GM23248 (cell line): ENCODE results near the gene SMCO4. TPM values are rescaled to one million over a fixed set of nuclear protein-coding genes. Genes with fewer than 3 reads are reported as not detected.

Experiments used
- DNase-seq: peaks from one replicate; pipeline ENCODE4 v3.0.0-alpha.2; 2015
- H2AFZ ChIP-seq: fragments of 200-600 bp; sonication (generic); 2 replicates; pipeline ENCODE4 v1.6.1; 2016; ENCODE audit warnings: antibody characterized with exemption
- H3F3A ChIP-seq: fragments of 200-600 bp; sonication (generic); 2 replicates; pipeline ENCODE4 v1.6.1; 2016; ENCODE audit warnings: mild to moderate bottlenecking, antibody characterized with exemption, mixed run types; ENCODE audit not compliant: insufficient read depth
- H3K27ac ChIP-seq: fragments of 200-600 bp; sonication (generic); 2 replicates; pipeline ENCODE4 v1.5.1; 2016; ENCODE audit warnings: mild to moderate bottlenecking
- H3K27me3 ChIP-seq: fragments of 200-600 bp; sonication (generic); replicated peaks from 2 replicates; pipeline ENCODE4 v1.6.1; 2016; ENCODE audit warnings: mild to moderate bottlenecking; ENCODE audit not compliant: insufficient read depth
- H3K36me3 ChIP-seq: fragments of 200-600 bp; sonication (generic); 2 replicates; pipeline ENCODE4 v1.6.1; 2016; ENCODE audit warnings: low read depth, mild to moderate bottlenecking
- H3K4me1 ChIP-seq: fragments of 200-600 bp; sonication (generic); 2 replicates; pipeline ENCODE4 v1.6.1; 2016; ENCODE audit warnings: mild to moderate bottlenecking; ENCODE audit not compliant: insufficient read depth
- H3K4me2 ChIP-seq: fragments of 200-600 bp; sonication (generic); one replicate; pipeline ENCODE4 v1.6.1; 2016; ENCODE audit warnings: mild to moderate bottlenecking; ENCODE audit not compliant: unreplicated experiment
- H3K4me3 ChIP-seq: fragments of 200-600 bp; sonication (generic); 2 replicates; pipeline ENCODE4 v1.5.1; 2016; ENCODE audit warnings: mild to moderate bottlenecking
- H3K79me2 ChIP-seq: fragments of 200-600 bp; sonication (generic); 2 replicates; pipeline ENCODE4 v1.6.1; 2016; ENCODE audit warnings: mild to moderate bottlenecking; ENCODE audit not compliant: insufficient read depth
- H3K9ac ChIP-seq: fragments of 200-600 bp; sonication (generic); 2 replicates; pipeline ENCODE4 v1.6.1; 2016; ENCODE audit warnings: mild to moderate bottlenecking
- H3K9me2 ChIP-seq: fragments of 200-600 bp; sonication (generic); 2 replicates; pipeline ENCODE4 v1.6.1; 2016; ENCODE audit warnings: mixed run types, mild to moderate bottlenecking, moderate library complexity; ENCODE audit not compliant: insufficient read depth
- H3K9me3 ChIP-seq: fragments of 200-600 bp; sonication (generic); one replicate; pipeline ENCODE4 v1.6.1; 2017; ENCODE audit warnings: low read depth
- H4K20me1 ChIP-seq: fragments of 200-600 bp; sonication (generic); 2 replicates; pipeline ENCODE4 v1.6.0; 2016; ENCODE audit not compliant: insufficient read depth
- EZH2 ChIP-seq: fragments of 200-600 bp; sonication (generic); IDR thresholded peaks from 2 replicates; pipeline ENCODE4 v1.6.1; 2018; ENCODE audit warnings: antibody characterized with exemption, mild to moderate bottlenecking; ENCODE audit not compliant: insufficient read depth, poor library complexity, severe bottlenecking
- EZH2phosphoT487 ChIP-seq: fragments of 200-600 bp; sonication (generic); IDR thresholded peaks from 2 replicates; pipeline ENCODE4 v1.6.1; 2018; ENCODE audit warnings: antibody characterized with exemption, moderate library complexity, mild to moderate bottlenecking, low read depth; ENCODE audit not compliant: insufficient read depth
- WGBS, 2 experiments: methylation state at CpG; one replicate each; pipeline ENCODE4 v1.1.6; 2015 to 2017; ENCODE audit warnings: low lambda C conversion rate in 2 of 2, low coverage in 1 of 2; ENCODE audit errors: missing lambda C conversion rate in 2 of 2; 5-methylcytosine and 5-hydroxymethylcytosine counted together
- in situ Hi-C: fragments of 300-500 bp; cut with MboI; formaldehyde crosslinking; loops from 2 replicates; pipeline ENCODE4 v1.15.0; 2020
- polyA plus RNA-seq: library from polyadenylated mRNA; unstranded; fragments of >200 nt; fragmentation: Nextera tagmentation; extraction: Ambion mirVana; gene quantifications from 2 replicates; pipeline ENCODE4 v1.2.1, GENCODE V29; 2016
- total RNA-seq: library from RNA; depleted of rRNA; stranded (reverse); fragments of >200 nt; shearing (Covaris generic); gene quantifications from 2 replicates; pipeline ENCODE4 v1.2.3, GENCODE V29; 2014

Gene SMCO4
- total and polyA plus RNA-seq, 2 experiments from 2014 or later, result 12.9 to 21.1 TPM

DNA sequence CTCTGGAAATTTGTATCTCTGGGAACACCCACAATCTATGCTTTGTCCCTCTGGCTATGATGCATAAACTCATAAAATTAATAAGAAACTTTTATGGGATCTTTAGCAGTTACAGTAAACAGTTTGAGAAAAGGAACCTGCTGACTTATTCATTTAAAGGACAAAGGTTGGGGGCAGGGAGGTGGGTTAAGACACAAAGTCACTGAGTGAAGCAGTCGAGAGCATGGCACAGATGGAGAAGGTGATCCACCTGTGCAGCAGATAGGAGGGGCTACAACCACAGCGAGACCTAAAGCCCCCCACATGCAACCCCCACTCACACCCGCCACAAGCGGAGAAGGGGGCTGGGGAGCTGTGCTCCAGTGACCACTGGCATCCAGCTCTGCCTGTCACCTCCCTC lies 45.0 kb downstream of the SMCO4 start:
- H3K27ac ChIP-seq, result no peak overlapping the region
- no peak overlapping the region for H2AFZ ChIP-seq
- H3K36me3 ChIP-seq, result no peaks in the 10 kb centered on the region
- no peaks in the 10 kb centered on the region for H3K27me3 ChIP-seq
- no peak overlapping the region for H3K4me2 ChIP-seq
- H3F3A ChIP-seq, result no peaks in the 10 kb centered on the region
- in situ Hi-C loops, result no loop called here
- WGBS, 2 experiments, result 74 to 77% methylated on average over 4 of the region's 4 CpGs
- no peaks in the 10 kb centered on the region for H3K9me2 ChIP-seq
- H3K4me3 ChIP-seq, result no peak overlapping the region
- no peaks in the 10 kb centered on the region for H3K9me3 ChIP-seq
- H3K9ac ChIP-seq, result no peak overlapping the region
- no peaks in the 10 kb centered on the region for H4K20me1 ChIP-seq
- no peaks in the 10 kb centered on the region for H3K79me2 ChIP-seq
- no peak for DNase-seq
- no peak for TF ChIP-seq EZH2
- no peak for TF ChIP-seq EZH2phosphoT487
- no peaks in the 10 kb centered on the region for H3K4me1 ChIP-seq

DNA sequence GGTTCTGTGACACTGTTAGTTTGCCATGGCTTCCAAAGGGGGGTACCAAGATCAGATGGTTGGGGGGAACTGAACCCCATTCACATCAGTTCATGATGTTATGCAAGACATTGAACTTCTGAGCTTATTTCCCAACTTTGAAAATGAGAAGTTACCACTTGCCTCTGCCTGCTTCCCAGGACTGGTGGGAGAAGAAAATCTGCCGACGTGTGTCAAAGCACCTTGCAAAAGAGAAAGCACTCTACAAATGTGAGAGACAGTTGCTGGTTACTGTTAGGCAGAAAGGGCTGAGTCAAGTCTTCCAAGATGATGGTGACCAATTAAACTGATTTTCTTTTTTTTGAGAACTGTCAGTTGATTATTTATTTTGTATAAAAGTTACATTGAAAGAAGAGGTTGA lies 45.6 kb downstream of the SMCO4 start:
- Histone ChIP-seq H3K4me2 (no peak overlapping the region), H3K4me3 (no peak overlapping the region), H3K27ac (no peak overlapping the region), H4K20me1 (no peaks in the 10 kb centered on the region), H2AFZ (no peak overlapping the region), H3K9ac (no peak overlapping the region), H3K4me1 (no peaks in the 10 kb centered on the region), H3K9me2 (no peaks in the 10 kb centered on the region), H3K9me3 (no peaks in the 10 kb centered on the region), H3K27me3 (no peaks in the 10 kb centered on the region), H3F3A (no peaks in the 10 kb centered on the region), H3K36me3 (no peaks in the 10 kb centered on the region), H3K79me2 (no peaks in the 10 kb centered on the region)
- no peak for DNase-seq
- WGBS, 2 experiments, result 63 to 73% methylated on average over 2 of the region's 2 CpGs
- no peak for TF ChIP-seq EZH2phosphoT487
- TF ChIP-seq EZH2, result no peak
- in situ Hi-C loops, result no loop called here

DNA sequence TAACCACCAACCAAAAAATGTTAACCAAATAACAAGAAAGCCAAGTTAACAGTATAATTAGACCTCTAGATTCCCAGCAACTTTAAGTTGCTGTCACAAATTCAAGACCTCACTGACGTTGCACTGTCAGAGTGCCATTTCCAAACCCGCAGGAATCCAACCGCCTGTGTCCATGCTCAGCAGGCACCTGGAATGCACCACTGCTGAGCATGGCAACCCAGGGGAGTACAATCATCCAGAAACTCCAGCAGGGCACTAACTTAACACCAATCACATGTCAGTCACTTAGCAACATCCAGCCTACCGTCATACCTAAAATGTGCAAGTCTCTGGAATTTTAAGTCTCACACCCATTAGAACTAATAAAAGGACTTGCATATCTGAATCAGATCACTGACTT lies 48.8 kb downstream of the SMCO4 start:
- 78 to 87% methylated on average over 4 of the region's 4 CpGs for WGBS, 2 experiments

DNA sequence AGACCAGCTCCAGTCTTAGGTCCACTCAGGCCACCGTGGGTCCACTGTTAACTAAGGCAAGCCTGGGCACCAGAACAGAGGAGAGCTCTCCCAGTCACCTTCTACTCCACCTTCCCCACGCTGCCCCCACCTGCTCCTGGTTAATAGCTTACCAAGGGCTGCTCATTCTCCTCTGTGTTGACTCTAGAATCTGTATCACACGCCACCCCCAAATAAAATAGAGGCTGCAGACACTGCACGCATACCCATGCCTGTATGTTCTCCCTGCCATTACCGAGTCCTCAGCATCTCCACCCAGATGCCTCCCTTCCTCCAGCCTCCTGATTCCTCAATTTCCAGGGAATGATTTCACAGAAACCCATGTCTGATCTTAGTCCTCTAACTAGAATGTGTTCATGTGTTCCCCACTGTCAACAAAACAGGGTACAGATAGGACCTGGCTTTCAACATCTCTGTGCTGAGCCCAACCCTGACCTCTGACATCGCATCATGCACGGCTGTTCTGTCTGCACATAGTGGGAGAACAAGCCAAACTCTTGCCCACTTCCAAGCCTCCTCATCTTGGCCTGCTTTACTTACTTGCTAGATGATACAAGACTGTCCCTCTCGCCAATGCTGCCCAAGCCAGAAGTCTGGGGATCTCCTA lies 49.8 kb downstream of the SMCO4 start:
- H3F3A ChIP-seq, result no peaks in the 10 kb centered on the region
- in situ Hi-C loops, result no loop called here
- WGBS, 2 experiments, result 71 to 88% methylated on average over 7 to 8 of the region's 8 CpGs

More for the DNA sequence above, 48.8 kb downstream of the SMCO4 start:
- Histone ChIP-seq H3K79me2 (no peaks in the 10 kb centered on the region), H3K27me3 (no peaks in the 10 kb centered on the region), H4K20me1 (no peaks in the 10 kb centered on the region), H3K4me3 (no peak overlapping the region), H3K9ac (no peak overlapping the region), H3K9me2 (no peaks in the 10 kb centered on the region), H3K36me3 (no peaks in the 10 kb centered on the region), H3K4me1 (no peaks in the 10 kb centered on the region), H2AFZ (no peak overlapping the region), H3K4me2 (no peak overlapping the region), H3K27ac (no peak overlapping the region), H3F3A (no peaks in the 10 kb centered on the region), H3K9me3 (no peaks in the 10 kb centered on the region)
- in situ Hi-C loops, result no loop called here
- TF ChIP-seq EZH2phosphoT487 (no peak), EZH2 (no peak)
- DNase-seq, result no peak

More for the DNA sequence above, 49.8 kb downstream of the SMCO4 start:
- Histone ChIP-seq H3K9me3 (no peaks in the 10 kb centered on the region), H2AFZ (no peak overlapping the region), H3K9me2 (no peaks in the 10 kb centered on the region), H3K9ac (no peak overlapping the region), H3K4me2 (no peak overlapping the region), H3K36me3 (no peaks in the 10 kb centered on the region), H3K4me1 (no peaks in the 10 kb centered on the region), H3K27me3 (no peaks in the 10 kb centered on the region), H3K4me3 (no peak overlapping the region), H4K20me1 (no peaks in the 10 kb centered on the region), H3K27ac (no peak overlapping the region), H3K79me2 (no peaks in the 10 kb centered on the region)
- TF ChIP-seq EZH2 (no peak), EZH2phosphoT487 (no peak)
- no peak for DNase-seq
